Stimulated activated CD4-positive, alpha-beta T cell treated with anti-CD3 and anti-CD28 coated beads, Interleukin-12 subunit alpha, Interleukin-12 subunit beta, amount 100 ng/mL, for 48 hours (primary cell): ENCODE measurements around the gene RNF222.
"Not testable (repeated sequence)": the region's sequence is repeated elsewhere in the genome, so short reads cannot be mapped to it uniquely, and the experiment has no call there.

Source experiments
- DNase-seq, 3 donors: peaks; one replicate each; pipeline ENCODE4 v3.0.0-alpha.2; 2020; ENCODE audit warnings: low read depth in 2 of 3, low spot score in 1 of 3

The RNF222 gene

DNA sequence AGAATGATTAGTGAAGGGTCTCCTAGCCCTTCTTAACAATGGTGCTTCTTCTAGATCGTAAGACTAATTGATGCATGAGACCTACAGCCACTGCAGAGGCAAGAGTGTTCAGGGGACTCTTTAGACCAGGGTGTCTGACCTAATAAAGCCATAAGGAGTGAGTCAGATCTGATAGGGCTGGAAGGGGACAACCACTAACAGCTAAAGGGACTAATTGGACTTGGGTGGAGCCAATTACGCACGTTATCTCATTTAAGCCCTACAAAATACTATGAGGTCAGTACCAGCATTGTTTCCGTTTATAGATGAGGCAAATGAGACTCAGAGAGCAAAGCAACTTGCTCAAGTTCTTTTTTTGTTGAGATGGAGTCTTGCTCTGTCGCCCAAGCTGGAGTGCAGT, 14.5 kb upstream of the RNF222 start:
- DNase-seq: no peak

DNA sequence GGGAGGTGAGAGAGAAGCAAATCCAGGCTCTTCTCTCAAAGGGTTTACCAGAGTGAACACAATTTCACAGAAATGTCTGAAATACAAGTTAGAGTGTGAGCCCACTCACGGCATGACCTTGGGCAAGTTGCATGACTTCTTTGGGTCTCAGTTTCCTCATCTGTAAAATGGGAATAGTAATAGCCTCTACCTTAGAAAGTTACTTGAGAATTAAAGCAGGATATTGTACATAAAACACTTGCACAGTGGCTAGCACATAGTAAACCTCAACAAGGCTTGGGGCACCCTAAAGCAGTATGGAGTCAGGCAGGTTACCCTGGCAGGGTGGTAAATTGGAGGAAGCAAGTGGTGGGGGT, 13.2 kb upstream of the RNF222 start:
- DNase-seq: no peak

DNA sequence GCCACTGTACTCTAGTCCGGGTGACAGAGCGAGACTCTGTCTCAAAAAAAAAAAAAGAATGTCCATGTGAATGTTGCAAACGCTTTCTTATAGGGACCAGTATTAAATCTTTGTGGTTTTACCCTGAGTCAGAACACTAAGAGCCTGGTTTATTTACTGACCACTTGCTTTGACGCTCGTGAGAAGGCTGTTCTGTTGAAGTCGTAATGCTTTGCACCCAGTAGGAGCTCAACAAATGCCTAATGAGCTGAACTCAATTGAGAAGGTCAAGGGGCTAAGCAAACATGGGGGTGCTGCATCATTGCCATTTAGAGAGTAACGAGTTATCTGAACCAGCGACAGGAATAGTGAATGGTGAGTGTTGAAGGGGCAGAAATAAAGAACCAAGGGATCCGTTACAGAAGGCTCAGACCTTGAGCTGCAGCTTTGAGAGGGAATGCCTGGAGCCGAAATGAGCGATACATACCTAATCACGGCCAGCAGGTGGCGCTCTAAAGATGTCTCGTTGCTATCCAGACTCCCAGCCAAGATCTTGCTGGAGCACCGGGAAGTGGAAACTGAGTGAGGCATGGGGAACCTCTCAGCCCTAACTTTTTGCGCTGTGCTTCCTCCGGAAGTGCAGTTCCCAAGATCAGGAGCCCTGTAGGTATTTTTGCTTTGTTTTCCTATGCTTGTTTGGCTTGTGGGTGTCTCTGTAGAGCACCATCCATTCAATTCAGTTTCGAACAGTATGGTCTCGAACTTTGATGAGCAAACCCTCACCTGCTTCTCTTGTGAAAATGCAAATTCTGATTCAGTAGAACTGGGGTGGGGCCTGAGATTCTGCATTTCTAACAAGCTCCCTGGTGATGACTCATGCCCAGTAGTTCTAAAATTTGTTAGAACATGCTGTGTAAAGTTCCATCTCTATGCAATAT, 12.6 kb upstream of the RNF222 start:
- peak; percentile 62 to 80 (median 75) for DNase-seq

DNA sequence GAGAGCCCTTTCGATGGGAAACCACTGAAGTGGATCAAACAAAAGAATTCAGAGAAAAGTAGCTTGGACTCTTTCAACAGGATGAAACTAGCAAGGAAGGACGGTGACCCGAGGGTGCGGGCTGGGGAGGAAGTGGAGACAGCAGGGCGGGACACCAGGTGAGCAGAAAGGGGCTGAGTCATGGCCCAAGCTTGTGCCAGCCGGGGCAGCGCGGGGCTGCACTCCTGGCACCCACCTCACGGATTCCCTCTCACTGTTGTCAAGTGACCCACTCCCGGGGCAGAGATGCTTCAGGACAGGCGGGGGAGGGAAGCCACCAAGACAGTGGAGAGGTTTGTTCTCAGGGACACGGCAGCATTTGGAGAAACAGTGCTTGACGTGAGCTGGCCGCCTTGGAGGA, 10.7 kb upstream of the RNF222 start:
- DNase-seq: no peak

DNA sequence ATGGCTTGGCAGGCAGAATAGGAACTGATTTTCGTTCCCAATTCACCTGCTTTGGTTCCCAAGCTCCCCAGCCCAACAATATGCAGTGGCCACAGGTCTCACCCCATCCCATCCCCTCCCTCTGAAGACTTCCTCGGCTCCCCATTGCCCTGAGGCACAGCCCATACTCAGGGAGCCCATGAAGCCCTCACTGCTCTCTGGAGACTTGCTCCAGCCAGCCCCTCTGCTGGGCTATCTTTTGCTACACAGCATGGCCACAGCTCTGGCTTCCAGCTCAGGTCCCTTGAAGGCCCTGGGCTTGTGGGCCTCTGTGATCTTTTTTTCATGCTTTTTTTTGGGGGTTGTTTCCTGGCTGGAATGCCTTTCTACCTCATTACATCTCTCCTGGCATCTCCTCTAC, 8.5 kb upstream of the RNF222 start:
- DNase-seq: no peak

DNA sequence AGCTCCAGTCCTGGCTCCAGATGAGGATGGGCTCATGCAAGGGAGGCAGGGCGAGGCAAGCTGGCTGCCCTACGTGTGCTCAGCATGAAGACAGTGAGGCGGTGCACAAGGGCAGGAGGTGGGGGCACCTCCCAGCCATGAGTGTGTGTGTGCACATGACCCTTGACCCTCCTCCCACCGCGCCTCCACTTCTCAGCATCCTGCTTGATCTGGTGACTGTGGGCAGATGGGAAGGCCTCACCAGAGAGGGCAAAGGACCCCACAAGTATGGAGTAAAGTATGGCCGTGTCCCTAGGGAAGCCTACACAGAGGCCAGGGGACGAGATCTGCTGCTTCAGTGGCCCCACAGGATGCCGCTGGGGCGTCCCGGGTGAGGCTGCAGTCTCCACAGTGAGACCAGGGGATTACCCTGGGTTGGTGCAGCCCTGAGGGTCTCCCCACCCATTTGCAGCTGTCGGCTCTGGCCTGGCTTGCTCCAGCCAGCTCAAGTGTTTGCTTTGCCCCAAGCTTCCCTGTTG, 7.9 kb upstream of the RNF222 start:
- no peak for DNase-seq

DNA sequence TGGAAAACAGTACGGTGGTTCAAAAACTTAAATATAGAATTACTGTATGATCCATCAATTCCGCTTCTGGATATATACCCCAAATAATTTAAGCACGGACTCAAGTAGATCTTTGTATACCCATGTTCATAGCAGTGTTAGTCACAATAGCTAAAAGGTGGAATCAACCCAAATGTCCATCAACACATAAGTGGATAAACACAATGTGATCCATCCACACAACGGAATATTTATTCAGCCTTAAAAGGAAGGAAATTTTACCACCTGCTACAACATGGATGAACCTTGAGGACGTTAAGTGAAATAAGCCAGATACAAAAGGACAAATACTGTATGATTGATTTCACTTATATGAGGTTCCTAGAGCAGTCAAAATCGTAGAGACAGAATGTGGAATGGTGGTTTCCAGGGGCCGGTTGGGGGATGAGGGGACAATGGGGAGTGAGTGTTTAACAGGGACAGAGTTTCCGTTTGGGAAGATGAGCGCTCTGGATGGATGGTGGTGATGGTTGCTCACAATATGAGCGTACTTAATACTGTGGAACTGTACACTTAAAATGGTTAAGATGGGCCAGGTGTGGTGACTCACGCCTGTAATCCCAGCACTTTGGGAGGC, 5.4 kb upstream of the RNF222 start:
- no peak for DNase-seq

DNA sequence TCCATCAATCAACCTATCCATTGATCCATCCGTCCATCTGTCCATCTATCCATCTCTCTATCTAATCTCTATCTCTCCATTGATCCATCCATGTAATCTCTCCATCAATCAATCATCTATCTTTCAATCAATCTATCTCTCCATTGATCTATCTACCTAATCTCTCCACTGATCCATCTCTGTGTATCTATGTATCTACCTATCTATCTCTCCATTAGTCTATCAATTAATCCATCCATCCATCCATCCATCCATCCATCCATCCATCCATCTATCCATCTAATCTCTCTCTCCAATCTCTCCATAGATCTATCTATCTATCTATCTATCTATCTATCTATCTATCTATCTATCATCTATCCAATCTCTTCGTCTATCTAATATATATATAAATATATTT, 3.5 kb upstream of the RNF222 start:
- no peak for DNase-seq

DNA sequence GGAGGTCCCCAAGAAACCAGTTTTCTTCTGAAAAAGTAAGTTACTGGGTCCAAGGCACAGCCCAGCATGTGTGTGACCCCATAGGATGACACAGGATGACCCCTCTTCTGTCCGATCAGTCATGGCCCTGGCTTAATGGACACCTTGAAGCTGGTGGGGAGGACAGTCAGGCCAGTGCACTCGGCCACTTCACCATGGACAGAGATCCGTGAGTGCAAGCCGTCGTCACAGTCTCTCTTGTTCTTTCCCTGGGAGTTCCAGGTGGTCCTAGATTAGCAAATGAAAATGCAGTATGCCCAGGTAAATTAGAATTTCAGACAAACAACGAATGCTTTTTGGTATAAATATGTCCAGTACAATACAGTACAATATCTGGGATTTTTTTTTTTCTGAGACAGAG, 1.4 kb upstream of the RNF222 start:
- no peak for DNase-seq

DNA sequence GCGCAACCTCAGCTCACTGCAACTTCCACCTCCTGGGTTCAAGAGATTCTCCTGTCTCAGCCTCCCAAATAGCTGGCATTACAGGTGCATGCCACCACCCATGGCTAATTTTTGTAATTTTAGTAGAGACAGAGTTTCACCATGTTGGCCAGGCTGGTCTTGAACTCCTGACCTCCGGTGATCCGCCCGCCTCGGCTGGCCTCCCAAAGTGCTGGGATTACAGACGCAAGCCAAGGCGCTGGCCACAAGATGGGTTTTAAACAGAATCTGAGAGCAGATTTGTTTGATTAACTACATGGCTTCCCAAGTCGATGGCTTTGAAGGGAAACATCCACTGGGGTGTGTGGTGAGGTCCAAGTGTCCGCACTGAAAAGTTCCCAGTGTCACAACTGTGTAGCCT, 3.1 kb downstream of the RNF222 start:
- DNase-seq: not testable (repeated sequence)

DNA sequence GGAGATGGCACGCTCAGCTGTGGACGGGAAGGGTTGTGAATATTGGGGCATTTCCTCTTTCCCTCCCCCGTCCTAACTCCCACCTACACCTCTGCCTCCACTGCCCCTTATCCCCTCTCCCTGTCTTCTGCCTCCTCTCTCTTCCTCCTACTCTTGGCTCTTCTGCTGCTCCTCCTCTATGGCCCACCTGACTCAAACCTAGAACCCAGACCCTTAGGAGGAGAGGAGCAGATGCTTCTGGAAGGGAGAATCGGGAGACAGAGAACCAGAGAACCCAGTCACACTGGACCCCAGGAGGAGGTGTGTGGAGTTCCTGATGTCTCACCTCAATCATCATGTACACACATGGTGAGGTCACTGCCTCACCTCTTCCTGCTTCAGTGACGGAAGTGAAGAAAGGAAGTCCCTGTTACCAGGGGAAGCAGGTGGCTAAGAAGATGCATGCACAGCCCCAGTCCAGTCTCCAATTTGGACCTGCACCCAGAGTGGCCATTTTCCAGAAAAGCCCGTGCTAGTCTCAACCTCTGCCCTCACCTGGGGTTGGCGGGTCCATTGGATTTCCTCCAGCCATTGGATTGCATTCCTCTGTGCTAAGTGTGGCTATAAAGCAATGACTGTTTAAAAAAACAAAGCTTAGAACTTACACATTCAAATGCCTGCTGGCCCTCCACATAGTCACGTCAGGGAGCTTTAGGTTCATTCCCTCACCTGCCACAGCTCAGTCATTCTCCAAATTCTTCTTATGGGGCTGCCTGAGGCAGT, 4.0 kb downstream of the RNF222 start:
- DNase-seq: peak in 2 of 3 donors; percentile 9 to 13

DNA sequence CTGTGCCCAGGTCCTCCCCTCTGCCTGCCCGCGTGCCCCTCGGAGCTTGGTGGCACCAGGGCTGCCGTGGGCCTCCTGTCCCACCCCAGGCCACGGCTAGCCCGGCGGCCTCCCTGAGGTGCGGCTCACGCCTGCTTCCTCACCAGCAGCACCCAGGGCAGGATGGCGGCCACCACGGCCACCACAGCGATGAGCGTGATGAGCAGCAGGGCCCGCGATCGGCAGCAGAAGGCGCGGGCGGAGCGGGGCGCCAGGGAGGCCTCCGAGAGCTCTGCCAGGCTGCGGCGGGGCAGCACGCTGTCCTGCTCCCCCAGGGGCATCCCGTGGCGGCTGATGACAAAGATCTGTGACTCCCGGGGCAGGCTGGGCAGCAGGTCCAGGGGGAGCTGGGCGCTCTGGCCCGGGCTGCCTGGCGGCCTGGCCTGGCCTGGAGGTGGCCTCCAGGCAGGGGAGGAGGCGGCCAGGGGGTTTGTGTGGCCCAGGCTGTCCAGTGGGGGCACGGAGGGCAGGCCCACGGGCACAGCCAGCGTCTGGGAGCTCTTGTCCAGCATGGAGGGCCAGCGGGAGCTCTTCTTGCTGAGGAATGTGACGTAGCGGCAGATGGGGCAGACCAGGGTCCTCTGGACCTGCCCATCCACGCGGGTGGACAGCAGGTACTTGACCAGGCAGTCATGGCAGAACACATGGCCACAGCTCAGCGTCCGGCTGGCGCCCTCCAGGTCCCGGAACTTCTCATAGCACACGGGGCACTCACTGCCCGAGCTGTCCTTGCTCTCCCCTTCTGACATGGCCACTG, 4.8 kb downstream of the RNF222 start:
- DNase-seq: no peak

DNA sequence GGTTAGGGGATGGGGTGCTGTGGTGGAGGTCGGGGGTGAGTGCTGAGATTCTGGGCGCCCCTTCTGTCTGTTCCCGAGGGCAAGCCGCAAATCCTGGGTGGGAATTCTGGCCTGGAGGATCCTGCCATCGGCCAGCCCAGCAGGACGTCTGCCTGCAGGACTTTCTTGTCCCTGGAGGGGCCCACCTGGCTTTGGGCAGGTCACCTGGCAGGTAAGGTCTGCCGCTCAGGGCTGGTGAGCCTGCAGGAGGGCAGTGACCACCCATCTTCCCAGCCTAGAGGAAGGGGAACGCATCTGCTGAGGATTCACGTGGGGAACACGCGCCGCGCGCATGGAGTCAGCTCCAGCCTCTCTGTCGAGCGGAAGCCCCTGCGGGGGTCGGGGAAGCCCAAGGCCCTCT, 5.4 kb downstream of the RNF222 start:
- DNase-seq: no peak

DNA sequence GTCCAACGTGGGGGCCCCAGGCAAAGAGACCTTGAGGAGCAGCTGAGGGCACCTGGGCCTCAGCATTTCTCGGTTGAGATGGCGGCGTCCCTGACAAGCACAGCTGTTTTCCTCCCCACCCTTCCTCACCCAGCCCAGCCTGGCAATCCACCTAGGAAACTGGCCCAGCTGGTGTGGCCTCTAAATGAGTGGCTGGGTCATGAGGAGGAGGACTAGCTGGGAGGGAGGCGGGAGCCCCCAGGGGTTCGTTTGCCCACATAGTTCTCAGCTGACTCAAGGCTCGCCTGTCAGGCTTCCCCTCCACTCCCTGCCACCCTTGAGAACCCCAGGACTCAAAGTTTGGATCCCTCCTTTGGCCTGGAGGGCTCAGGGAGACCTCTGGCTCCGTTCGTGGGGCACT, 5.9 kb downstream of the RNF222 start:
- DNase-seq: no peak

DNA sequence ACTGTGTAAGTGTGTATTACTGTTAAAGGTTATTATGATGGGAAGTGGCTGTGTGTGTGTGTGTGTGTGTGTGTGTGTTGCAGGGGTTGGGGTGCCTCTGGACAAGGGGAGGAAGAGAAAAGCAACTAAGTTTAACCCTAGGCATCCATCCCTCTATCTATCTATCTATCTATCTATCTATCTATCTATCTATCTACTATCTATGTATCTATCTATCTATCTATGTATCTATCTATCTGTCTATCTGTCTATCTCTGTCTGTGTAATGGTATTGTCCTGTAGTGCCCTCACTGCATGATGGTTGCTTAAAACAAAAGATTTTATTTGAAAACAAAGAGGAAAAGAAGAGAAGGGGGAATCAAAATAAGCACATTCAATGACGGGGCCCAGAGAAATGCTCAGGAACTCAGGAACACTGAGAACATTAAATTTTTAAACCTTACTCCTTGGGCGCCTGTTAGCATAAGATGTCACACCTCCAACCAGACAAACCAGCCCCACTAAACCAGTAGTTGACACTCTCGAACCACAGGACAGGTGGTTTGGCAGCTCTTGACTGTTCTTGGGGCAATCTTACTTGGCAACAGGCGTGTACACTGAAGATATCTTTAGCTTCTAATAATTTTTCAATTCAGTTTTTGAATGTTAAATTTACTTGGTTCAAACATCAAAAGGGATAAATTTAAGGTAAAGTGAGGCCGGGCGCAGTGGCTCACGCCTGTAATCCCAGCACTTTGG, 9.5 kb downstream of the RNF222 start:
- no peak for DNase-seq

DNA sequence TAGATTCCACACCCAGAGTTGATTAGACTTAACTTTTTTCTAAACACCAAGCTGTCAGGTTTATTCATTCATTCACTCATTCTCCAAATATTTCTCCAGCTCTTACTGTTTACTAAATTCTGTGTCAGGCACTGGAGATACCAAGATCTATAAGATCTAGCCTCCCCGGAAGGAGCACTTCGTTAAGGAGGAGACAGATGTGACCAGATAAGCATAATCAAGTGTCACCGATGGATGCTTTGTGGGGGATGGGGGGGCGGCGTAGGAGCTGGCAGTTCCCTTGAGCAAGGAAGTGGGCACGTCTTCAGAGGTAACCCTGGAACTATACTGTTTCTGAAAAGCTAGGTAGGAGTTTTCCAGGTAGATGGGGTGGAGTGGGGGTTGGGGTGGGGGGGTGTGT, 10.8 kb downstream of the RNF222 start:
- DNase-seq: no peak

DNA sequence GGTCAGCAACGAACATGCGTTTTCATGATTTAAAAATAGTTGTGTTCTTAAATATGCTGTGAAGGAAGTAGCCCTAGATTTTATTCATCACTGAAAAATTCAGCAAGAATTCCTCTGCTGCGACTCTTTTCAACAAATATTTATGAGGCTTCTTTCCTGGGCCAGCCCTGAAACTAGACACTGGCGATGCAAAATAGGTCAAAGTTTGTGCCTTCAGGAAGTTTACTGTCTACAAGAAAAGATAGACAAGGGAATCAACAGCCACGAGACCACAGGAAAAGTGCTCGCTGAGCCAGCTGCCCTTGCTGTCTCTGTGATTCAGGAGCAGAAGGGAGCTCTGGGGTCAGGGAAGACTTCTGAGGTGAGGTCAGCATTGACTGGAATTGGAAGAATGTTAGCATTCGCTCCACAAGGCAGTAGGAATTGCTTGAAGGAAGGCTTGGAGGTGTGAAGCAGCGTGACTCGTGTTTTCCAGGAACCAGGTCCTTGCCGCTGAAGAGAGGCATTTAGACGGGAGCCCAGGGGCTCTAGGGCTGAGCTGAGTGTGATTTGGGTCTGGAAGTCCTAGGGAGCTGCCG, 12.7 kb downstream of the RNF222 start:
- DNase-seq: no peak

DNA sequence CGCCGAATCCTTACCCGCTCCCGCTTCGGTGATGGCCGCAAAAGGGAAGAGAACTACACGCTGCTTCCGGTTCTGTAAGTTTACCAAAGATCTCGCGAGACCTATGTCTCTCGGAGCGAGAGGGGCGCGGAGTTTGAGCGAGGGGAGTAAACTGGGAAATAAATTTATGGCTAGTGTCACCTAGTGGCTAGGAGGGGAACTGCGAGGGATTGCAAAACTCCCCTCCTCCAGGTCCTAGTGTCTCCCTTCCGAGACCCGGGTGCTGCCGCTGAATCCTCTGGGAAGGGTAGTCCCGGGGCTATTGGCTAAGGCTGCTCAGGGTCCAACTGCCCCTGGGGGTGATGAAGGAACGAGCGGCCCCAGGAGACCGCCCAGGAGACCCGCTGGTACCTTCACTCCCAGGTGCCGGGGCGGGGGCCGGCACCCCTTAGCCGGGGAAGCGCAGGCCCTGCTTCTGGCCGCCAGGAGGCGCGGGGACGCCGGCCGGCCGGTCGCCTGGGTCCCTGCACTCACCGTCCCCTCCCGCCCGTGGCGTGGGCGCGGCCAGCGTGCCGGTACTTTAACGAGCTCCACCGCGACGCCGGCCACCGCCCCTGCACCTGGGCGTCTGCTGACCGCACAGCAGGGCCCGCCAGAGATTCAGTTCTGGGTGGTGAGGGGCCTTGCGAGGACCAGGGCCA, 14.3 kb downstream of the RNF222 start, which contains the start of gene RPL26:
Gene RPL26, minus strand, starts transcription at position 51 of the 680 bp plus-strand sequence. CDS start 883 bp downstream, outside the sequence.
- DNase-seq: peak; percentile 88 to 95 (median 92)

DNA sequence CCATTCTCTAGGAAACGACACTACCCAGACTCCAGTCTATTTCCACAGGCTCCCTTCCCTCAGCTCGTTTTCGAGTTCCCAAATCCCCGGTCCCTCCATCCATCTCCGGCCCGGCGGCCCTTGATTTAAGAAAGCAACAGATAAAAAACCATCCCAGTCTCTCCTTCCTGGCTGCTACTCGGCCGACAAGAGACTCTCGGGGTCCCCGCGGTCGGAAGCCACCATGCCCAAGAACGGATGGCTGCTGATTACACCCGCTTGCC, 14.8 kb downstream of the RNF222 start:
- DNase-seq: no peak
